NB4 (cell line): ENCODE results near the gene ZNF423.

Source experiments
- POLR2A ChIP-seq: IDR thresholded peaks from 2 replicates; pipeline ENCODE4 v1.6.1; 2011; ENCODE audit warnings: mild to moderate bottlenecking; ENCODE audit not compliant: insufficient read length; ENCODE audit errors: extremely low read depth
- TF ChIP-seq, protein P1 (sequence below): IDR thresholded peaks from one replicate; pipeline ENCODE4 v1.5.1; 2012; ENCODE audit warnings: low read depth, low read length

GRCh38 chr16:49488336-49488735, 367.6 kb downstream of the ZNF423 start:
- TF ChIP-seq, protein P1, sequence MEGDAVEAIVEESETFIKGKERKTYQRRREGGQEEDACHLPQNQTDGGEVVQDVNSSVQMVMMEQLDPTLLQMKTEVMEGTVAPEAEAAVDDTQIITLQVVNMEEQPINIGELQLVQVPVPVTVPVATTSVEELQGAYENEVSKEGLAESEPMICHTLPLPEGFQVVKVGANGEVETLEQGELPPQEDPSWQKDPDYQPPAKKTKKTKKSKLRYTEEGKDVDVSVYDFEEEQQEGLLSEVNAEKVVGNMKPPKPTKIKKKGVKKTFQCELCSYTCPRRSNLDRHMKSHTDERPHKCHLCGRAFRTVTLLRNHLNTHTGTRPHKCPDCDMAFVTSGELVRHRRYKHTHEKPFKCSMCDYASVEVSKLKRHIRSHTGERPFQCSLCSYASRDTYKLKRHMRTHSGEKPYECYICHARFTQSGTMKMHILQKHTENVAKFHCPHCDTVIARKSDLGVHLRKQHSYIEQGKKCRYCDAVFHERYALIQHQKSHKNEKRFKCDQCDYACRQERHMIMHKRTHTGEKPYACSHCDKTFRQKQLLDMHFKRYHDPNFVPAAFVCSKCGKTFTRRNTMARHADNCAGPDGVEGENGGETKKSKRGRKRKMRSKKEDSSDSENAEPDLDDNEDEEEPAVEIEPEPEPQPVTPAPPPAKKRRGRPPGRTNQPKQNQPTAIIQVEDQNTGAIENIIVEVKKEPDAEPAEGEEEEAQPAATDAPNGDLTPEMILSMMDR: no peak
- no peak for TF ChIP-seq POLR2A
